ENCODE results near the gene RNMT. TPM values are rescaled to one million over a fixed set of nuclear protein-coding genes. Genes with fewer than 3 reads are reported as not detected.
A peak's percentile ranks its signal among the peaks of the same experiment; 100 is the strongest.
"Not testable (repeated sequence)": the region's sequence is repeated elsewhere in the genome, so short reads cannot be mapped to it uniquely, and the experiment has no call there.

Gene RNMT
- 10 to 100 TPM; 51.5 to 60.5 (median 52.1) TPM for polyA plus RNA-seq (ENCODE audit: insufficient read length in 4 of 4)

DNA sequence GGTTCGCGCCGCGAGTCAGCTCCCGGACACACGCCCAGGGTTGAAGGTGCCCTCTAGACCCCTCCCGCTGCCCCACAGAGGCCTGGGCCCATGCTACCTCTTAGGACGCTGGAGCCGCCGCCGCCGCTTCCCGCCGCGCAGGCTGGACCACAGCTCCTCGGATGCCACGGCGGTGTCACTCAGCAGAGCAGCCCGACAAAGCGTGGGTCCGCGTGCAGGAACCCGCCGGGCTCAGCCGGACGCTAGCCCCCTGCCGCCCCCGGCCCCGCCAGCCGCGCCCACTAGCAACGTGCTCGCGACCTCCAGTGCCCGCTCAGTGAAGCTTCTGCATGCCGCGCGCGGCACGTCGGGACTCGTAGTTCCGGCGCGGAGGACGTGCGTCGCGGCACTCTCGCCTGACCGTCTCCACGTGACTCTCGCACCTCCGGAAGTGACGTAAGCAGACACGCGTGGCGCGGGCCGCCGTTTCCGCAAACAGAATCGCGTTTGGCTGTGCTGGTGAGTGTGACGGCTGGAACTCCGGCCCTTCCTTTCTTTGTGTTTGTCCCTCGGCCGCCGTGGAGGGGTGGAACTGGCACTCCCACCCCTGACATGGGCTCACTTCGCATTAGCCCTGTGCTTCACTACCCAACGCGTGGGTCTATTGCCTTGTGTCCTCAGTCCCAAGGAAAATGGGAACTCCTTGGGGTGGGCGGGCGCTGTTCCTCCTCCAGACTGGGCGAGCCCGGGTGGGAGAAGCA is at the start of gene RNMT, which contains the start of gene FAM210A:
Gene RNMT (plus strand): TSS at position 442 of the 740 bp plus-strand sequence. CDS start 4,845 bp downstream, outside the sequence.
Gene FAM210A (minus strand): TSS at position 327 of the 740 bp plus-strand sequence. CDS start 44,481 bp downstream, outside the sequence.
- DNase-seq (ENCODE audit: low read depth in 4 of 4, low spot score in 2 of 4), result peak; percentile 87 to 96 (median 90)

GRCh38 chr18:13677350-13677749 is 49.1 kb upstream of the RNMT start:
- DNase-seq (ENCODE audit: low read depth in 4 of 4, low spot score in 2 of 4), result not testable (repeated sequence)

DNA sequence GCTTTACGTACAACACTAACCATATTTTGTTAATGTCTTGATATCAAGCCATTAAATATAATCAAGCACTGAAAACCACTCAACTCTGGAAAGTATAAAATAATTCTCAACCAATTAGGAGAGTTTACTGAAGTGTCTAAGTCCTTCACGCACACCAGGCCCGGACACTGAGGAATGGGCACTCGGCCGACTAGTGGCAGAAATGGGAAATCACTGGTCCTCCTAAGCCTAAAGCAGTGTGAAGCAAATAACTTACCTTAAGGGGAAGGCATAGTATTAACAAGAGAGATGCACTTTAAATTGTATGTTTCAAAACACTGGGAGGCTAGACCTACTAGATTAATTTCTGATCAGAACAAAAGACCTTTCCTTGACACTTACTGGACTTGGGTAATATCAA is 45.9 kb upstream of the RNMT start:
- DNase-seq (ENCODE audit: low read depth in 4 of 4, low spot score in 2 of 4), result no peak

DNA sequence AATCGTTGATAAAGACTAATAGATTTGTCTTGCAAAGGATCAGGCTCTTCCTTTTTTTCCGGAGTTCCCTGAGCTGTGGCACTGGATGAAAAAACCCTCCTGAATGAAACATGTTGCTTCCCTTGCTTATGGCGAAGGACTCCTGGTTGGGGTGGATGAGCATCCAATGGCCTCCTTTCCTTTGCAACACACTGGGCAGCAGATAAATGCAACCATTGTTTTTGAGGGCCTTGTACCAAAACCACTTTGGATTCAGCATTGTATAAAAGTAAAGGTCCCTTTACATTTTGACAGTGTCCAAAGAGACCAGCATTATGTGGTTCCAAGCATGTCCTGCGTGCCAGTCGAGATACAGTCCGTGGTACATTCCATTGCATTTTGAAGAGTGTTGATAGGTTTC is 44.8 kb upstream of the RNMT start:
- no peak for DNase-seq (ENCODE audit: low read depth in 4 of 4, low spot score in 2 of 4)

DNA sequence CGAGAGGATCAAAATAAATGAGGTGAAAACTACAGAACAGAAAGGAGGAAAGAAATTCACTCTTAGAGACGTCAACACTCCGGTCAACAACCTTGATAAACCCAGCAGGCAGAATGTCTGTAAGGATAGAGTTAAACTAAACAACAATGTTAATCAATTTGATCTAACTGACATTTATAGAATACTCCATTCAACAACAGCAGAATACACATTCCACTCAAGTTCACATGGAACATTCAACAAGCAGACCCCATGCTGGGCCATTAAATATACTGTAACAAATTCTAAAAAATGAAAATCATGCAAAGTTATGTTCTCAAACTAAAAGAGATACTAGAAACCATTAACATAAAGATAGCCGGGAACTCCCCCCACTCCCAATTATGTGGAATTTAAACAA is 41.9 kb upstream of the RNMT start:
- DNase-seq (ENCODE audit: low read depth in 4 of 4, low spot score in 2 of 4), result no peak

DNA sequence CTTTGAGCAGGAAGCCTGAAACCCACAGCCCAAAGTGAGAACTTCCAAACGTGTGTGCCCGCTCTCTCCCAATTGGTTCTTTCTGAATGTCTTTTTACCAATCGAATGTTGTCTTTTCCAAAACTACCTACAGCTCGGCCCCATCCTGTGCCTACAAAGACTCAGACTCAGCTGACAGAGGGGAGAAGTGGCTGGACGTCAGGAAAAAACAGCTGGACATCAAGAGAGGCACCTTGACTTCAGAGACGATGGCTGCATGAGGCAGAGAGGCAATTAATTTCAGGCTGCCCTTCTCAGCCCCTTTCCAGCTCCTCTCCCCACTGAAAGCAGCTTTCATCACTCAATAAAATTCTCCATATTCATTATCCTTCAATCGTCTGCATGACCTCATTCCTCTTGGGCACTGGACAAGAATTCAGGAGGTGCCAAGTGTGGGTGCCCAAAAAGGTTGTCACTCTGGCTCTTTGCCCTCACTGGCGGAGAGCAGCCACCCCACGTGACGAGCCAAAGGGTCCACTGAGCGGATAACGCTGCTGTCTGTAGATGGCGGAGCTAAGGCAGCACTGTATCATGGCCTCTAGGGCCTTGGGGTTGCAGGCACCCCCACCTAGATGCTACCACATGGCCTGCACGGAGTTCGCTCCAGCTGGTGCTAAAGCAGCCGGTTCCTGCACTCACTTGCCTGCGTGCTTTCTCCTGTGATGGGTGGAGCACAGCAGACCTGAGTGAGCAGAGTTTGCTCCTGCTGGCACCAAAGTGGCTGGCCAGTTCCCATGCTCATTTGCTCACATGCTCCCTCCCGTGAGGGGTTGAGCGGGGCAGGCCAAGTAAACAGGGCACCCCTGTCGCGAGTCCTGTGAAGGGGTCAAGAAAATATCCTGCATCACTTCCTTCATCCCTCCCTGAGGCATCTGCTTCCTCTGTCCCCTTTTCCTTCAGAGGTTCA is 38.0 kb upstream of the RNMT start:
- DNase-seq (ENCODE audit: low read depth in 4 of 4, low spot score in 2 of 4), result no peak

DNA sequence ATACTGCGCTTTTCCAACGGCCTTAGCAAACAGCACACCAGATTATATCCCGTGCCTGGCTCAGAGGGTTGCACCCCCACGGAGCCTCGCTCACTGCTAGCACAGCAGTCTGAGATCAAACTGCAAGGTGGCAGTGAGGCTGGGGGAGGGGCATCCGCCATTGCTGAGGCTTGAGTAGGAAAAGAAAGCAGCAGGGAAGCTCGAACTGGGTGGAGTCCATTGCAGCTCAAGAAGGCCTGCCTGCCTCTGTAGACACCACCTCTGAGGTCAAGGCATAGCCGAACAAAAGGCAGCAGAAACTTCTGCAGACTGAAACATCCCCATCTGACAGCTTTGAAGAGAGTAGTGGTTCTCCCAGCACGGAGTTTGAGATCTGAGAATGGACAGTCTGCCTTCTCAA is 36.4 kb upstream of the RNMT start:
- not testable (repeated sequence) for DNase-seq (ENCODE audit: low read depth in 4 of 4, low spot score in 2 of 4)

DNA sequence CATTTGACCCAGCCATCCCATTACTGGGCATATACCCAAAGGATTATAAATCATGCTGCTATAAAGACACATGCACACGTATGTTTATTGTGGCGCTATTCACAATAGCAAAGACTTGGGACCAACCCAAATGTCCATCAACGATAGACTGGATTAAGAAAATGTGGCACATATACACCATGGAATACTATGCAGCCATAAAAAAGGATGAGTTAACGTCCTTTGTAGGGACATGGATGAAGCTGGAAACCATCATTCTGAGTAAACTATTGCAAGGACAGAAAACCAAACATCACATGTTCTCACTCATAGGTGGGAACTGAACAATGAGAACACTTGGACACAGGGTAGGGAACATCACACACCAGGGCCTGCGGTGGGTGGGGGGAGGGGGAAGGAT is 31.1 kb upstream of the RNMT start:
- not testable (repeated sequence) for DNase-seq (ENCODE audit: low read depth in 4 of 4, low spot score in 2 of 4)

GRCh38 chr18:13696961-13697360 is 29.5 kb upstream of the RNMT start:
- no peak for DNase-seq (ENCODE audit: low read depth in 4 of 4, low spot score in 2 of 4)

- DNase-seq (ENCODE audit: low read depth in 4 of 4, low spot score in 2 of 4), result no peak
Observed at GRCh38 chr18:13700153-13700552, 26.3 kb upstream of the RNMT start.

DNA sequence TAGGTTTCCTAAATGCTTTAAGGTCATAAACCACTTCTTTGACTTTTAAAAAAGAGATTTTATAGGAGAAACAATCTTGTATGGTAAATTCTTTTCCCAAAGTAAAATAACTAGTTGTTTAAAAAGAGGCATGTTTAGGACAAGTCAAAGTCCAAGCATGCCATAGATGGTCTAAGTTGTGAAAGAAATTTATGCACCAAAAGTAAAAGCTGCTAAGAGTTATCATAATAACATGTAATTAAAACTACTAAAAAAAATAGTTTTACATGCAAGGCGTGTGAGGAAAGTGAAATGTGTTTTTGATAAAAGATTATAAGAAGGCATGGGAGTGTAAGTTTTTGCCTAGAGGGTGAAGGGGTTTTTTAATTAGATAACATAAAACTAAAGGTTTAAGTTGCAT is 22.6 kb upstream of the RNMT start:
- no peak for DNase-seq (ENCODE audit: low read depth in 4 of 4, low spot score in 2 of 4)

DNA sequence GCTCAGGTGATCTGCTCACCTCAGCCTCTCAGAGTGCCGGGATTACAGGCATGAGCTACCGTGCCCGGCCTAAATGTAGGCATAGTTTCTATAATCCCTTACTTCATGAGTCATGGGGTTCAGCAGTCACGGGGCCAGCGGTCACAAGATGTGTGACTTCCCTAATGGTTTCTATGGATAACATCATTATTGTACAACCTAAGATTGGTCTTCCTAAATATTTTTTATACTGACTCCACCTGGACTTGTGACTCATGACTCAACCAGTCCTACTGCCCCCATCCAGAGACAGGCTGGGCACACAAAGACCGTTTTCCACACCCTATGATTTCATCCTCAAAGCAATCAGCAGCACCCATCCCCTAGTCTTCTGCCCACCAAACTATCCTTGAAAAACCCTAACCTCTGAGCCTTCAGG is 16.1 kb upstream of the RNMT start:
- no peak for DNase-seq (ENCODE audit: low read depth in 4 of 4, low spot score in 2 of 4)

- no peak for DNase-seq (ENCODE audit: low read depth in 4 of 4, low spot score in 2 of 4)
Observed at GRCh38 chr18:13712400-13713131, 13.9 kb upstream of the RNMT start.

GRCh38 chr18:13713455-13714055 is 12.9 kb upstream of the RNMT start:
- no peak for DNase-seq (ENCODE audit: low read depth in 4 of 4, low spot score in 2 of 4)

DNA sequence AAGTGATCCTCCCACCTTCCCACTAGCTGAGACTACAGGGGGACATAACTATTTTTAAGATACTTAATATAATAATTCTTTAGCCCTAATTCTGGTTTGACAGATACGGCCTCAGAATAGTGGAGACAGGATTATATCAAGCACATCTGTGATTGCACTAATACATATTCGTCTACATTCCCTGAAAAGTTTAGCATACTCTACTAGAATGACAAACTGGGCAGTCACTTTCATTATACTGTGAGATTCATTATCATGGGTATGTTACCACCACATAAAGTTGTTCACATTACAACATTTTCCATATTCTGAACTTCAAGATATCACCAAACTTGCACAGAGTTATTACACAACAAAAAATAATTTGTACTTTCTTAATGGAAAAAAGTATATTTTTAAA is 11.1 kb upstream of the RNMT start:
- DNase-seq (ENCODE audit: low read depth in 4 of 4, low spot score in 2 of 4), result no peak

- no peak for DNase-seq (ENCODE audit: low read depth in 4 of 4, low spot score in 2 of 4)
Observed at GRCh38 chr18:13716916-13717315, 9.6 kb upstream of the RNMT start.

DNA sequence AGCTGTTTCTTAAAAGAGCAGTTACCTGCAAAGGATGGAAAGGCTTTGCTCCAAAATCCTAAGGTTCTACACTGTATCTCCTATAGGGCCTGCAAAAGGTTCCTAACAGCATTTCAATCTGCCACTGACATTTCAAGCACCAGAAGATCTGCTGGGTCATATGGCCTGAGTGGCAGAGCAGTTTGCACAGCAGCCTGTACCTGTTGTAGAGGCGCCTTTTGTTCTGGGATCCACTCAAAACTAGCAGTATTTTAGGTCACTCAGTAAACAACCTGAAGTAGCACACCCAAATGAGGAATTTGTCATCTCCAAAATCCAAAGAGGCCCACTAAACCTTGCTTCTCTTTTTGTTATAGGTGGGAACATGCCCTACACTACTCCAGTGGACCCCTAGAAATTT is 6.3 kb upstream of the RNMT start:
- DNase-seq (ENCODE audit: low read depth in 4 of 4, low spot score in 2 of 4), result no peak

DNA sequence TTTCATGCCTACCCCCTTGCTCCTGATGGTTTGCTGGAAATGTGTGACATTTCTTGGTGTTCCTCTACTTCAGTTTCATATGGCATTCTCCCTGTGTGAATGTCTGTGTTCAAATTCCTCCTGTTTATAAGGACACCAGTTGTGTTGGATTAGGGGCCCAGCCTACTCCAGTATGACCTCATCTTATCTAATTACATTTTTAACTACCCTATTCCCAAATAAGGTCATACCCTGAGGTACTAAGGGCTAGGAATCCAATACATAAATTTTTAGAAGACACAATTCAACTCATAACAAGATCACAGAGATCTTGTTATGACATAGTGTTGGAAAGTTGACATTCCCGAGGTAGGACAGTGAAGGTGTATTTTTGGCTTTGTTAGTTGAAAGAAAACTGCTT is 5.6 kb upstream of the RNMT start:
- DNase-seq (ENCODE audit: low read depth in 4 of 4, low spot score in 2 of 4), result no peak

GRCh38 chr18:13725566-13726231 is 774 bp upstream of the RNMT start:
- peak in 3 of 4 donors; percentile 8 to 11 (median 11) for DNase-seq (ENCODE audit: low read depth in 4 of 4, low spot score in 2 of 4)

- DNase-seq (ENCODE audit: low read depth in 4 of 4, low spot score in 2 of 4), result peak in 2 of 4 donors; percentile 13 to 50
Observed at GRCh38 chr18:13726972-13727331, 479 bp downstream of the RNMT start.

Data from left renal cortex interstitium (tissue), 4 donors.